ENCODE results near the gene NDOR1.
A peak's percentile ranks its signal among the peaks of the same experiment; 100 is the strongest.

NDOR1 gene

DNA sequence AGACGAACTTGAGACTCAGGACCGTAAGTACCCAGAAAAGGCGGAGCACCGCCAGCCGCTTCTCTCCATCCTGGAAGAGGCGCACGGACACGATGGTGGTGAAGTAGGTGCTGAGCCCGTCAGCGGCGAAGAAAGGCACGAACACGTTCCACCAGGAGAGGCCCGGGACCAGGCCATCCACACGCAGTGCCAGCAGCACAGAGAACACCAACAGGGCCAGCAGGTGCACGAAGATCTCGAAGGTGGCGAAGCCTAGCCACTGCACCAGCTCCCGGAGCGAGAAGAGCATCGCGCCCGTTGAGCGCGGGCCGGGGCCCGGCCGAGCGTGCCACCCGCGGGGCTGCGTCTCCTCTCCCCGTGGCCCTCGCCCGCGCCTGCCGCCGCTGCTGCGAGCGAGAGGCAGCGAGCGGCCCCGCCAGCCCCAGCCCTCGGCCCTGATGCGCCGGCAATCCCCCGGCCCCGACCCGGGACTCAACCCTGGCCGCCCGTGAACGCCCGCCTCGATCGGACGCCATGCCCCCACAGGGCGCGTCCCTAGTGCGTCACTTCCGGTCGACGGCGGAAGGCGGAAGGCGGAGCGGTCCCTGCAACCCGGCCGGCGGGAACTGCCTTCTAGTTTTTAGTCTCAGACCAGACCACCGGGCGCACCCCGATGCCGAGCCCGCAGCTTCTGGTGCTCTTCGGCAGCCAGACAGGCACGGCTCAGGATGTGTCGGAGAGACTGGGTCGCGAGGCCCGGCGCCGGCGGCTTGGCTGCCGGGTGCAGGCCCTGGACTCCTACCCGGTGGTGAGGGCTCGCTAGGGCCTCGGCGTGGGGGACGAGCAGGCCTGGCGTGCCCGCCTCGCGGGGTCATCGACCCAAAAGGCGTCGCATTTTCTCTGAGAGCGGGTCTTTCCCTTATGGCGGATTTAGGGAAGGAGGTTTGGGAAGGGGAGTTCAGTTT is at the start of gene NDOR1, which contains the start of gene TMEM203:
NDOR1 (plus strand) TSS at position 575 of the 944 bp plus-strand sequence; CDS start at position 653, 78 bp downstream.
TMEM203 (minus strand) TSS at position 523 of the 944 bp plus-strand sequence; CDS start at position 289, 234 bp downstream.
- peak; percentile 48 for FAIRE-seq
- DNase-seq (ENCODE audit: insufficient read length, low spot score) = peak; percentile 85

DNA sequence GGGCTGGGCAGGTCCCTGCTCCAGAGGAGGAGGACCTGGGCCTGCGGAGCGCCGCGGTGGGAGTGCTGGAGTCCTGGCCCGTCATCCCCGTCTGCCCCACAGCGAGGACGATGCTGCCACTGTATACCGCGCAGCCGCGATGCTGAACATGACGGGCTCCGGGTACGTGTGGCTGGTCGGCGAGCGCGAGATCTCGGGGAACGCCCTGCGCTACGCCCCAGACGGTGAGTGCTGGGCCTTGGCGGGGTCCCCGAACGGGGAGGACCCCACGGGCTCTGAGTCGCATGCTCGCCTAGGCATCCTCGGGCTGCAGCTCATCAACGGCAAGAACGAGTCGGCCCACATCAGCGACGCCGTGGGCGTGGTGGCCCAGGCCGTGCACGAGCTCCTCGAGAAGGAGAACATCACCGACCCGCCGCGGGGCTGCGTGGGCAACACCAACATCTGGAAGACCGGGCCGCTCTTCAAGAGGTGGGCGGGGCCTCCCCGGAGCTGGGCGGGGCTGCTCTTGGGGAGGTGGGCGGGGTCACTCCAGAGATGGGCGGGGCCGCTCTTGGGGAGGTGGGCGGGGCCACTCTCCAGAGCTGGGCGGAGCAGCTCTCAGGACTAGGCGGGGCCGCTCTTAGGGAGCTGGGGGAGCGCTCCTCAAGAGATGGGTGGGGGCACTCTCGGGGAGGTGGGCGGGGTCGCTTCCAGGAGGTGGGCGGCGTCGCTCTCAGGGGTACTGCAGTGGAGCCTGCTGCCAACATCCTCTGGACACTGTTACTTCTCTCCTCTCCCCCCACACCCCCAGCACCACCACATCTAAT is 48.7 kb upstream of the NDOR1 start:
- DNase-seq (ENCODE audit: insufficient read length, low spot score) = no peak
- no peak for FAIRE-seq

- DNase-seq (ENCODE audit: insufficient read length, low spot score) (no peak), FAIRE-seq (peak; percentile 16)
Observed at GRCh38 chr9:137157618-137158415, 47.7 kb upstream of the NDOR1 start.

- FAIRE-seq = no peak
- no peak for DNase-seq (ENCODE audit: insufficient read length, low spot score)
Observed at GRCh38 chr9:137158625-137159024, 46.9 kb upstream of the NDOR1 start.

- FAIRE-seq (no peak), DNase-seq (ENCODE audit: insufficient read length, low spot score) (no peak)
Observed at GRCh38 chr9:137159105-137160053, 46.1 kb upstream of the NDOR1 start.

- no peak for DNase-seq (ENCODE audit: insufficient read length, low spot score)
- no peak for FAIRE-seq
Observed at GRCh38 chr9:137160054-137160425, 45.5 kb upstream of the NDOR1 start.

- FAIRE-seq (no peak), DNase-seq (ENCODE audit: insufficient read length, low spot score) (no peak)
Observed at GRCh38 chr9:137160716-137161557, 44.6 kb upstream of the NDOR1 start.

DNA sequence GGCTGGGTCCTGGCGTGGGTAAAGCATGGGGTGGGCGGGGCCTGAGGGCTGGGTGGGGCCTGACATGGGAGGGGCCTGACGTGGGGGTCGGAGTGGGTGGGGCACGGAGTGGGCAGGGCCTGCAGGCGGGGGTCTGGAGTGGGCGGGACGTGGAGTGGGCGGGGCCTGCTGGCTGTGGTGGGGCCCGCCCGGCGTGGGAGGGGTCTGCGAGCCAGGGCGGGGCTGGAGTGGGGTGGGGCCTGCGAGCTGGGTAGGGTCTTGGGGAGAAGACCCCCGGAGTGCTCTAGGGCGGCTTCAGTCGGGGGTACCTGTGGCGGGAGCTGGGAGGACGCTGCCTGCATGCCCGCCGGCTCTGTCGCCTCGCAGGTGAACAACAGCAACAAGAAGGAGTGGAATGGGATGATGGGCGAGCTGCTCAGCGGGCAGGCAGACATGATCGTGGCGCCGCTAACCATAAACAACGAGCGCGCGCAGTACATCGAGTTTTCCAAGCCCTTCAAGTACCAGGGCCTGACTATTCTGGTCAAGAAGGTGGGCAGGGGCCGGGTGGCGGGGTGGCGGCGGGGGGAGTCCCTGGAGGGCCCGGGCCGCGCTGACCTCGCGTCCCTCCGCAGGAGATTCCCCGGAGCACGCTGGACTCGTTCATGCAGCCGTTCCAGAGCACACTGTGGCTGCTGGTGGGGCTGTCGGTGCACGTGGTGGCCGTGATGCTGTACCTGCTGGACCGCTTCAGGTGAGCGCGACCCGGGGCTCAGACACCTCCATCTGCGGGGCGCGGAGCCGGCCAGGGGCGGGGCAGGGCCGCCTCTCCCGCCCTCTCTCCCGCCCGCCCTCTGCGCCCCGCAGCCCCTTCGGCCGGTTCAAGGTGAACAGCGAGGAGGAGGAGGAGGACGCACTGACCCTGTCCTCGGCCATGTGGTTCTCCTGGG is 43.7 kb upstream of the NDOR1 start:
- no peak for FAIRE-seq
- no peak for DNase-seq (ENCODE audit: insufficient read length, low spot score)

DNA sequence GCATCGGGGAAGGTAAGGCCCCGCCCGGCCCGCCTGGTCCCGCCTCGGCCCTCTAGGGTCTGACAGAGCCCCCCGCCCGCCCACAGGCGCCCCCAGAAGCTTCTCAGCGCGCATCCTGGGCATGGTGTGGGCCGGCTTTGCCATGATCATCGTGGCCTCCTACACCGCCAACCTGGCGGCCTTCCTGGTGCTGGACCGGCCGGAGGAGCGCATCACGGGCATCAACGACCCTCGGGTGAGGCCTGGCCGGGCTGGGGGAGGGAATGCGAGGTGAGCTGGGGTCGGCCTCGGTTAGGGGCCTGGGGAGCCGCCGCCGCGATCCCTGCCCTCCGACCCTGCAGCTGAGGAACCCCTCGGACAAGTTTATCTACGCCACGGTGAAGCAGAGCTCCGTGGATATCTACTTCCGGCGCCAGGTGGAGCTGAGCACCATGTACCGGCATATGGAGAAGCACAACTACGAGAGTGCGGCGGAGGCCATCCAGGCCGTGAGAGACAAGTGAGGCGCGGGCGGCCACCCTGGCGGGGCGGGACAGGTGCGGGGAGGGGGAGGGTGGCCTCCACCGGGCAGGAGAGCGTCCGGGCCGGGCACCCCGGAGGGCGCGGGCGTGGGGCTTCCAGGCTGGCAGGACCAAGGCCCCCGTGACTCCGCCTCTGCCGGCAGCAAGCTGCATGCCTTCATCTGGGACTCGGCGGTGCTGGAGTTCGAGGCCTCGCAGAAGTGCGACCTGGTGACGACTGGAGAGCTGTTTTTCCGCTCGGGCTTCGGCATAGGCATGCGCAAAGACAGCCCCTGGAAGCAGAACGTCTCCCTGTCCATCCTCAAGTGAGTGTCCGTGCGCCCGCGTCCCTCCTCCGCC is 42.8 kb upstream of the NDOR1 start:
- DNase-seq (ENCODE audit: insufficient read length, low spot score) (no peak), FAIRE-seq (no peak)

DNA sequence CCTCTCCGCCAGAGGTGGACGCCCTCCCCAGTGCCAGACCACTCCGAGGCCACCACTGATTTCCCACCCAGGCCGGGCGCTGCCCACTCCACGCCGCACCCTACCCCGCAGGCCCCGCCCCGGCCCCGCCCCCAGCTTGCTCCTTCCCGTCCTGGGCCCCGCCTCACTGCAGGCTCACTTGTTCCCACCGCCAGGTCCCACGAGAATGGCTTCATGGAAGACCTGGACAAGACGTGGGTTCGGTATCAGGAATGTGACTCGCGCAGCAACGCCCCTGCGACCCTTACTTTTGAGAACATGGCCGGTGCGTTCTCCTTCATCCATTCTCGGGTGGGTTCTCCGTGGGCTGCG is 42.2 kb upstream of the NDOR1 start:
- no peak for DNase-seq (ENCODE audit: insufficient read length, low spot score)
- no peak for FAIRE-seq

DNA sequence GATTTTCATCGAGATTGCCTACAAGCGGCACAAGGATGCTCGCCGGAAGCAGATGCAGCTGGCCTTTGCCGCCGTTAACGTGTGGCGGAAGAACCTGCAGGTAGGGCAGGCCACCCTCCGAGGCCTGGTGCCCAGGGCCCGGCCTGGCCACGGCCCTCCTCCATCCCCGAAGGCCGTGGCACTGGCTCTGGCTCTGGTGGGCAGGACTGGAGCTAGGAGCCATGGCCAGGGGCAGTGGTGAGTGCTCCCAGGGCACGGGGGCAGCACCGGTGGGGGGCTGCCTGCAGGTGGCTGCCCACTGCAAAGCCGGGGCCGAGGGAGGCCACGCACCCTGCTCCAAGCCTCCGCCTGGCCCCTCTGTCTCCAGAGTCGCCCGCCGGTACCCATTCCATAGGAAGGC is 41.7 kb upstream of the NDOR1 start:
- DNase-seq (ENCODE audit: insufficient read length, low spot score) (no peak), FAIRE-seq (no peak)

GRCh38 chr9:137164370-137165249 is 40.9 kb upstream of the NDOR1 start:
- no peak for DNase-seq (ENCODE audit: insufficient read length, low spot score)
- no peak for FAIRE-seq

- no peak for DNase-seq (ENCODE audit: insufficient read length, low spot score)
- FAIRE-seq = no peak
Observed at GRCh38 chr9:137165250-137165836, 40.2 kb upstream of the NDOR1 start.

GRCh38 chr9:137166380-137167229 is 38.9 kb upstream of the NDOR1 start:
- FAIRE-seq (no peak), DNase-seq (ENCODE audit: insufficient read length, low spot score) (no peak)

Measured in HTR-8/SVneo (cell line).